B cell (primary cell): ENCODE data around the gene CCDC13. TPM values are rescaled to one million over a fixed set of nuclear protein-coding genes. Genes with fewer than 3 reads are reported as not detected.

Experiments
- ATAC-seq: fragments of 200-7000 bp; cut with Tn5 transposase; one replicate; pipeline ENCODE4 v1.10.0; 2021; ENCODE audit warnings: low read depth, mild to moderate bottlenecking, moderate number of reproducible peaks, moderate library complexity
- CTCF ChIA-PET: fragments of 350-600 bp; sonication (Branson Sonifier 250); formaldehyde crosslinking; loops from one replicate; lab custom pipeline; 2021; ENCODE audit warnings: antibody characterized with exemption, inconsistent platforms; lab: Charles Lee
- POLR2A ChIA-PET: fragments of 350-600 bp; sonication (Branson Sonifier 250); formaldehyde crosslinking; loops from one replicate; lab custom pipeline; 2021; ENCODE audit warnings: antibody characterized with exemption; lab: Charles Lee
- DNase-seq: peaks from one replicate; pipeline ENCODE4 v3.0.0; 2013
- H2AFZ ChIP-seq: 2 replicates; pipeline ENCODE4 v1.6.1; 2012; ENCODE audit warnings: mild to moderate bottlenecking, low read depth, low read length; ENCODE audit not compliant: insufficient read depth, poor library complexity, severe bottlenecking
- H3K27ac ChIP-seq, 2 donors: 1 replicate in 1 of 2; 2 replicates in 1 of 2; pipeline ENCODE4 v1.5.1; 2012 to 2013; ENCODE audit warnings: low read length in 2 of 2, mild to moderate bottlenecking in 2 of 2, moderate library complexity in 1 of 2
- H3K27me3 ChIP-seq, 4 experiments: fragments of 200-600 bp in 1 of 4; sonication (generic) in 1 of 4; replicated peaks in 1 of 4; 1 replicate in 2 of 4; 2 replicates in 2 of 4; pipeline versions ENCODE4 v1.6.1 to v1.7.0; 2013 to 2016; ENCODE audit warnings: low read length in 3 of 4, mild to moderate bottlenecking in 2 of 4, mixed read lengths in 1 of 4, moderate library complexity in 1 of 4; ENCODE audit not compliant: insufficient read depth in 4 of 4, control insufficient read depth in 3 of 4; ENCODE audit errors: control extremely low read depth in 1 of 4
- H3K36me3 ChIP-seq, 2 experiments: replicated peaks in 1 of 2; 1 replicate in 1 of 2; 2 replicates in 1 of 2; pipeline versions ENCODE4 v1.6.1 to v1.7.1; 2013; ENCODE audit warnings: low read length in 1 of 2; ENCODE audit not compliant: insufficient read depth in 2 of 2, control insufficient read depth in 1 of 2; ENCODE audit errors: control extremely low read depth in 1 of 2, extremely low read depth in 1 of 2
- H3K4me1 ChIP-seq, 2 donors: fragments of 200-600 bp in 1 of 2; sonication (generic) in 1 of 2; 1 replicate in 1 of 2; 2 replicates in 1 of 2; pipeline versions ENCODE4 v1.5.1 to v1.6.1; 2013 to 2017; ENCODE audit warnings: low read length in 2 of 2; ENCODE audit not compliant: control insufficient read depth in 2 of 2, insufficient read depth in 2 of 2
- H3K4me2 ChIP-seq: replicated peaks from 2 replicates; pipeline ENCODE3; 2012; ENCODE audit warnings: mild to moderate bottlenecking, low read depth, low read length; ENCODE audit not compliant: poor library complexity, severe bottlenecking
- H3K4me3 ChIP-seq, 5 experiments: fragments of 200-600 bp in 1 of 5; sonication (generic) in 1 of 5; 1 replicate in 3 of 5; 2 replicates in 2 of 5; pipeline versions ENCODE4 v1.5.1 to v1.7.0; 2011 to 2016; ENCODE audit warnings: low read length in 4 of 5, mild to moderate bottlenecking in 4 of 5, low read depth in 2 of 5, control low read depth in 1 of 5, moderate library complexity in 1 of 5; ENCODE audit not compliant: insufficient read depth in 1 of 5; ENCODE audit errors: control extremely low read depth in 1 of 5, extremely low read depth in 1 of 5
- H3K79me2 ChIP-seq: fragments of 200-600 bp; sonication (generic); one replicate; pipeline ENCODE4 v1.6.0; 2016; ENCODE audit warnings: low read length; ENCODE audit not compliant: control insufficient read depth, insufficient read depth
- H3K9ac ChIP-seq: fragments of 200-600 bp; sonication (generic); 2 replicates; pipeline ENCODE4 v1.6.1; 2017; ENCODE audit warnings: mild to moderate bottlenecking, low read length, moderate library complexity
- H3K9me3 ChIP-seq, 3 donors: one replicate each; pipeline versions ENCODE4 v1.6.1 to v1.7.1; 2013; ENCODE audit warnings: low read length in 2 of 3; ENCODE audit not compliant: control insufficient read depth in 2 of 3, insufficient read depth in 1 of 3; ENCODE audit errors: control extremely low read depth in 1 of 3
- H4K20me1 ChIP-seq: 2 replicates; pipeline ENCODE4 v1.6.0; 2012; ENCODE audit warnings: mild to moderate bottlenecking, low read length; ENCODE audit not compliant: insufficient read depth, control insufficient read depth, poor library complexity, severe bottlenecking
- H3K27ac Mint-ChIP-seq: one replicate; pipeline ENCODE4 v1.8.0; 2021; ENCODE audit warnings: mixed read lengths
- H3K27me3 Mint-ChIP-seq: one replicate; pipeline ENCODE4 v1.8.0; 2021; ENCODE audit warnings: mixed read lengths
- H3K4me1 Mint-ChIP-seq: one replicate; pipeline ENCODE4 v1.8.0; 2021; ENCODE audit warnings: mixed read lengths
- H3K4me3 Mint-ChIP-seq: one replicate; pipeline ENCODE4 v1.8.0; 2021; ENCODE audit warnings: mixed read lengths
- H3K9me3 Mint-ChIP-seq: one replicate; pipeline ENCODE4 v1.8.0; 2022; ENCODE audit warnings: mixed read lengths; ENCODE audit not compliant: insufficient read depth
- EZH2 ChIP-seq: IDR thresholded peaks from 2 replicates; pipeline ENCODE4 v1.6.1; 2012; ENCODE audit warnings: borderline replicate concordance, low read depth, mild to moderate bottlenecking, moderate library complexity, low read length; ENCODE audit not compliant: insufficient read depth, poor library complexity, severe bottlenecking
- WGBS: methylation state at CpG from one replicate; pipeline ENCODE4 v1.1.5; 2013; ENCODE audit warnings: missing lambda C conversion rate; ENCODE audit not compliant: insufficient coverage; 5-methylcytosine and 5-hydroxymethylcytosine counted together
- intact Hi-C: fragments of 100-400 bp; cut with micrococcal nuclease; formaldehyde crosslinking; loops from one replicate; pipeline ENCODE4 v1.10.0; 2022
- polyA plus RNA-seq: library from polyadenylated mRNA; depleted of rRNA; stranded (reverse); fragments of >200 nt; gene quantifications from 2 replicates; pipeline ENCODE4 v1.2.3, GENCODE V29; 2012
- total RNA-seq, 2 donors: library from RNA; stranded (reverse); fragments of 120-200 nt in 1 of 2; gene quantifications; 1 replicate in 1 of 2; 2 replicates in 1 of 2; pipeline versions ENCODE4 v1.2.3 to v1.2.4, GENCODE V29; 2013 to 2022
- TF ChIP-seq, protein P1 (sequence below): fragments of 200-600 bp; IDR thresholded peaks from one replicate; pipeline ENCODE4 v1.8.0; 2022; ENCODE audit warnings: antibody characterized with exemption, mild to moderate bottlenecking

CCDC13 gene
- total and polyA plus RNA-seq, 2 donors (not counting 1 experiment from before 2014, with no cell fraction given): 1.5 to 1.9 TPM

DNA sequence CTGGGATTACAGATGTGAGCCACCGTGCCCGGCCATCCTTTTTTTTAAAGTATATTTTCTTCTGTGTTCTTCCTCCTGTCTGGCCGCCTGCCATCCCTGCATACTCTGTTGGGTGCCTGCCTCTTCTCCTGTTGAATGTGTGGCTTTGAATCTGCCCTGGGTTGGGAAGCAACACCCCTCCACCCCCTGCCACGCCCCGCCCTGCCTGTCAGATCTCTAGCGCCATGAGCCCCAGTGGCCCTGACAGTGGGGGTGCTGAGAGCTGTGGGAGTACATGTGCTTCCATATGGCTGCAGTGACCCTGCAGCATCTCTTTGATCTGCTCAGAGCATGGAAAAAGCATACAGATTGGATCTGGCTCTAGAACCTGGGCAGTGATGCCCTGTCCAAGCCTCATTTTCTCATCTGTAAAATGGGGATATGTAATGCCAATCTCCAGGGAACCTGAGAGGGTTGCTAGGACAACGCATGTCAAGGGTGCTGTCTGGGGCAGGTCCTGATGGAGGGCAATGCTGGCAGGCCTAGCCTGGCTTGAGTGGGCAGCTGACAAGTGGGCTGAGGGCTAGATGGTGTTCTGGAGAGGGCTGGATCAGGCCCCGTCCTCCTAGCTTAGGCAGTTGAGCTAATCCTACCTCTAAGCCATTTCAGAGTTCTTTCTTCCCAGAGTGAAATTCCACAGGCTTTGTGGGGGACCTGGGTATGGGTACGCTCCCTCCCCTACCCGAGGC lies 23.9 kb downstream of the CCDC13 start:
- POLR2A ChIA-PET: no interaction called here
- intact Hi-C loops: no loop called here

DNA sequence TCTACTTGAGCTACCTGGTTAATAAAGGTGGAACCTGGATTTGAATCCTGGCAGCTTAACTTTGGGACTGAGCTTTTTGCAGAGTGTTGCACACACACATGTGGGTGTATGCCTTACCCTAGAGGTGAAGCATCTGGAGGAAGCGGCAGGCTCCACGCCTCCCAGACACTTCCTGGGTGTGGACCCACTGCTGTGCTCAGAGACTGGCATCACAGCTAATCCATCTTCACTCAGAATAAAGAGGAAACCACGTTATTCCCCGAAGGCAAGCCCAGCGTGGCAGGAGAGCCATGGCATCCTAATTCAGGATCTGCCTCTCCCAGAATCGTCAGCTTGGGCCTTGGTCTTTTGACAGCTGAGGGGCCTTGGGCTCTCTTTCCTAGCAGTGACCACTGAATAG lies 25.5 kb downstream of the CCDC13 start:
- Mint-ChIP-seq H3K4me1 (peaks cover 13% of the 10 kb centered on the region), H3K27ac (no peak overlapping the region), H3K9me3 (no peaks in the 10 kb centered on the region), H3K4me3 (no peak overlapping the region), H3K27me3 (no peaks in the 10 kb centered on the region)
- H3K9ac ChIP-seq: no peak overlapping the region
- H3K4me3 ChIP-seq: no peak overlapping the region
- ATAC-seq (no peak), DNase-seq (no peak)
- H4K20me1 ChIP-seq: no peaks in the 10 kb centered on the region
- no peaks in the 10 kb centered on the region for H3K9me3 ChIP-seq
- ChIA-PET CTCF (interaction anchor here (0.9 to 1.4 kb wide), 2 partner anchors 9 to 35 kb away, joined by 3 read pairs; no protein-coding TSS in a partner anchor), POLR2A (interaction anchor here (0.7 kb wide), 1 partner anchor 94 kb away, joined by 4 read pairs; no protein-coding TSS in a partner anchor)
- H3K27me3 ChIP-seq: no peaks in the 10 kb centered on the region
- intact Hi-C loops: no loop called here
- H3K4me2 ChIP-seq: no peak overlapping the region
- no peak overlapping the region for H3K27ac ChIP-seq
- WGBS: 48% methylated on average over 6 of the region's 6 CpGs
- H3K36me3 ChIP-seq: no peaks in the 10 kb centered on the region
- peaks cover 0 to 3% of the 10 kb centered on the region in 2 donors for H3K4me1 ChIP-seq
- no peak overlapping the region for H2AFZ ChIP-seq
- TF ChIP-seq, protein P1, sequence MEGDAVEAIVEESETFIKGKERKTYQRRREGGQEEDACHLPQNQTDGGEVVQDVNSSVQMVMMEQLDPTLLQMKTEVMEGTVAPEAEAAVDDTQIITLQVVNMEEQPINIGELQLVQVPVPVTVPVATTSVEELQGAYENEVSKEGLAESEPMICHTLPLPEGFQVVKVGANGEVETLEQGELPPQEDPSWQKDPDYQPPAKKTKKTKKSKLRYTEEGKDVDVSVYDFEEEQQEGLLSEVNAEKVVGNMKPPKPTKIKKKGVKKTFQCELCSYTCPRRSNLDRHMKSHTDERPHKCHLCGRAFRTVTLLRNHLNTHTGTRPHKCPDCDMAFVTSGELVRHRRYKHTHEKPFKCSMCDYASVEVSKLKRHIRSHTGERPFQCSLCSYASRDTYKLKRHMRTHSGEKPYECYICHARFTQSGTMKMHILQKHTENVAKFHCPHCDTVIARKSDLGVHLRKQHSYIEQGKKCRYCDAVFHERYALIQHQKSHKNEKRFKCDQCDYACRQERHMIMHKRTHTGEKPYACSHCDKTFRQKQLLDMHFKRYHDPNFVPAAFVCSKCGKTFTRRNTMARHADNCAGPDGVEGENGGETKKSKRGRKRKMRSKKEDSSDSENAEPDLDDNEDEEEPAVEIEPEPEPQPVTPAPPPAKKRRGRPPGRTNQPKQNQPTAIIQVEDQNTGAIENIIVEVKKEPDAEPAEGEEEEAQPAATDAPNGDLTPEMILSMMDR: no peak
- no peak for TF ChIP-seq EZH2
- no peaks in the 10 kb centered on the region for H3K79me2 ChIP-seq

More for the DNA sequence above, 23.9 kb downstream of the CCDC13 start:
- TF ChIP-seq, protein P1: no peak
- no peak for TF ChIP-seq EZH2
- Histone ChIP-seq H3K27ac (no peak overlapping the region), H3K9me3 (no peaks in the 10 kb centered on the region), H3K27me3 (no peaks in the 10 kb centered on the region), H3K4me2 (no peak overlapping the region), H2AFZ (no peak overlapping the region), H4K20me1 (no peaks in the 10 kb centered on the region), H3K4me3 (no peak overlapping the region), H3K79me2 (no peaks in the 10 kb centered on the region), H3K4me1 (peaks cover 0 to 3% of the 10 kb centered on the region in 2 donors), H3K9ac (no peak overlapping the region), H3K36me3 (no peaks in the 10 kb centered on the region)
- Mint-ChIP-seq H3K27me3 (no peaks in the 10 kb centered on the region), H3K9me3 (no peaks in the 10 kb centered on the region), H3K4me1 (peaks cover 12% of the 10 kb centered on the region), H3K27ac (no peak overlapping the region), H3K4me3 (no peak overlapping the region)
- ATAC-seq (no peak), DNase-seq (no peak)
- CTCF ChIA-PET: interaction anchor here (0.8 to 1.4 kb wide), 4 partner anchors 10 to 200 kb away, joined by 3 to 4 read pairs (median 3); no protein-coding TSS in a partner anchor
- 98% methylated on average over 3 of the region's 10 CpGs for WGBS
